GM12878 (cell line): ENCODE results near the gene C3orf20. TPM values are rescaled to one million over a fixed set of nuclear protein-coding genes. Genes with fewer than 3 reads are reported as not detected.

ENCODE experiments used
- ATAC-seq: fragments of 200-7000 bp; cut with Tn5 transposase; 3 replicates; pipeline ENCODE4 v1.9.1; 2020; ENCODE audit warnings: mild to moderate bottlenecking, moderate library complexity
- BruUV-seq: library from RNA; stranded (reverse); fragments of 400-500 nt; replicated peaks from 2 replicates; lab custom pipeline; 2021; lab: Mats Ljungman, UMichigan
- CTCF ChIA-PET: fragments of 300-600 bp; sonication (Branson Sonifier 250); formaldehyde crosslinking; extraction: SDS; loops from one replicate; lab custom pipeline; 2021; ENCODE audit warnings: inconsistent platforms; lab: Yijun Ruan, JAX
- POLR2A ChIA-PET: fragments of 350-600 bp; formaldehyde crosslinking; extraction: SDS; loops from one replicate; lab custom pipeline; 2021; ENCODE audit warnings: inconsistent platforms; lab: Charles Lee
- RAD21 ChIA-PET: fragments of 300-600 bp; sonication (Branson Sonifier 250); formaldehyde crosslinking; loops from one replicate; lab custom pipeline; 2023; ENCODE audit warnings: antibody characterized with exemption; ENCODE audit not compliant: unreplicated experiment; lab: Charles Lee
- SMC1A ChIA-PET: fragments of 300-600 bp; sonication (Branson Sonifier 250); formaldehyde crosslinking; loops from one replicate; lab custom pipeline; 2023; ENCODE audit not compliant: unreplicated experiment, uncharacterized antibody; lab: Charles Lee
- DNase-seq: peaks from one replicate; pipeline ENCODE4 v3.0.0-alpha.2; 2011; ENCODE audit warnings: low read depth, low spot score
- FAIRE-seq: peaks from 3 replicates; lab custom pipeline; 2011; peaks lifted over from hg19 to GRCh38; lab: Jason Lieb, UNC
- H2AFZ ChIP-seq: 2 replicates; pipeline ENCODE4 v1.6.0; 2011; ENCODE audit warnings: low read depth, low read length, control low read depth; ENCODE audit not compliant: control insufficient read depth
- H3K27ac ChIP-seq: 2 replicates; pipeline ENCODE4 v1.5.1; 2011; ENCODE audit warnings: control low read depth; ENCODE audit not compliant: control insufficient read depth, insufficient read depth
- H3K27me3 ChIP-seq, 2 experiments: replicated peaks in 1 of 2; 2 replicates each; pipeline versions ENCODE4 v1.6.0 to v1.6.1; 2011; ENCODE audit warnings: low read length in 1 of 2; ENCODE audit not compliant: control insufficient read depth in 2 of 2, insufficient read depth in 2 of 2
- H3K36me3 ChIP-seq, 2 experiments: 2 replicates each; pipeline ENCODE4 v1.5.1; 2011; ENCODE audit warnings: low read length in 1 of 2; ENCODE audit not compliant: control insufficient read depth in 2 of 2, insufficient read depth in 2 of 2
- H3K4me1 ChIP-seq: 2 replicates; pipeline ENCODE4 v1.6.1; 2011; ENCODE audit warnings: mild to moderate bottlenecking, low read length, moderate library complexity, mixed read lengths; ENCODE audit not compliant: control insufficient read depth, insufficient read depth
- H3K4me2 ChIP-seq: 2 replicates; pipeline ENCODE4 v1.6.0; 2011; ENCODE audit warnings: control low read depth; ENCODE audit not compliant: control insufficient read depth, insufficient read depth
- H3K4me3 ChIP-seq: fragments of 200-600 bp; sonication (generic); 2 replicates; pipeline ENCODE4 v1.5.1; 2016
- H3K79me2 ChIP-seq: 2 replicates; pipeline ENCODE4 v1.6.0; 2011; ENCODE audit warnings: low read length; ENCODE audit not compliant: control insufficient read depth, insufficient read depth
- H3K9ac ChIP-seq: 2 replicates; pipeline ENCODE4 v1.8.0; 2011; ENCODE audit warnings: low read length, control low read depth, mixed read lengths; ENCODE audit not compliant: control insufficient read depth, insufficient read depth
- H3K9me3 ChIP-seq: replicated peaks from 3 replicates; pipeline ENCODE4 v1.5.1; 2011; ENCODE audit warnings: mild to moderate bottlenecking, low read length; ENCODE audit not compliant: control insufficient read depth, insufficient read depth
- H4K20me1 ChIP-seq: 2 replicates; pipeline ENCODE4 v1.6.0; 2011; ENCODE audit not compliant: control insufficient read depth, insufficient read depth
- PAX5 ChIP-seq: IDR thresholded peaks from 2 replicates; pipeline ENCODE4 v1.6.1; 2011; ENCODE audit warnings: low read depth, low read length, borderline replicate concordance
- POLR2AphosphoS5 ChIP-seq: IDR thresholded peaks from 2 replicates; pipeline ENCODE4 v1.6.1; 2011; ENCODE audit warnings: mild to moderate bottlenecking, low read length, inconsistent platforms
- SIN3A ChIP-seq: IDR thresholded peaks from 2 replicates; pipeline ENCODE4 v1.6.1; 2012; ENCODE audit warnings: low read depth, low read length, improper control_type of control experiment
- TCF3 ChIP-seq: IDR thresholded peaks from 2 replicates; pipeline ENCODE4 v1.6.1; 2012; ENCODE audit warnings: low read depth, mild to moderate bottlenecking, low read length, borderline replicate concordance; ENCODE audit not compliant: insufficient read depth
- YBX1 ChIP-seq: fragments of 450-650 bp; IDR thresholded peaks from 2 replicates; pipeline ENCODE4 v1.6.1; 2016; ENCODE audit warnings: antibody characterized with exemption
- ZNF622 ChIP-seq: fragments of 450-650 bp; IDR thresholded peaks from 2 replicates; pipeline ENCODE4 v1.6.1; 2017; ENCODE audit warnings: mild to moderate bottlenecking, inconsistent platforms
- ZZZ3 ChIP-seq: IDR thresholded peaks from 2 replicates; pipeline ENCODE4 v1.6.1; 2011; ENCODE audit warnings: low read depth; ENCODE audit not compliant: control insufficient read depth, insufficient read length
- WGBS: methylation state at CpG from one replicate; pipeline ENCODE4 v1.1.6; 2016; ENCODE audit warnings: low lambda C conversion rate; ENCODE audit not compliant: insufficient replicate concordance, insufficient coverage; ENCODE audit errors: missing lambda C conversion rate; 5-methylcytosine and 5-hydroxymethylcytosine counted together
- in situ Hi-C: fragments of 300-500 bp; cut with MboI; formaldehyde crosslinking; loops from 9 replicates; pipeline ENCODE4 v1.14.3; 2018; ENCODE audit warnings: mixed read lengths
- intact Hi-C: fragments of 100-400 bp; cut with micrococcal nuclease; formaldehyde crosslinking; loops from one replicate; pipeline ENCODE4 v1.14.2; 2022; ENCODE audit not compliant: unreplicated experiment
- polyA plus RNA-seq, 11 experiments: library from polyadenylated mRNA; depleted of rRNA in 4 of 11; unstranded in 6 of 11; stranded (reverse) in 5 of 11; fragments of >200 nt; fragmentation: Nextera tagmentation in 4 of 11; fragmentation: Illumina TruSeq in 1 of 11; extraction: Ambion mirVana in 4 of 11; extraction: Trizol in 1 of 11; gene quantifications; 1 replicate in 1 of 11; 2 replicates in 10 of 11; pipeline versions ENCODE4 v1.2.1 to v1.2.3, GENCODE V29; 2011 to 2016; ENCODE audit warnings: inconsistent platforms in 2 of 11, missing spikeins in 2 of 11, low read depth in 1 of 11
- total RNA-seq, 4 experiments: library from RNA; depleted of rRNA in 3 of 4; stranded (reverse); fragments of >200 nt in 3 of 4; fragmentation: Illumina TruSeq in 1 of 4; extraction: Trizol in 1 of 4; gene quantifications; 2 replicates each; pipeline versions ENCODE4 v1.2.1 to v1.2.3, GENCODE V29; 2013 to 2021
- TF ChIP-seq, protein P1 (sequence below): fragments of 450-650 bp; formaldehyde crosslinking; IDR thresholded peaks from 2 replicates; pipeline ENCODE4 v1.4.0; 2020; ENCODE audit warnings: mild to moderate bottlenecking, moderate library complexity

C3orf20 gene
- total and polyA plus RNA-seq, 10 of the 15 experiments (the other 5 are each of a cell fraction or from before 2014, with no cell fraction given), result 0.05 to 2.9 (median 1.0) TPM

DNA sequence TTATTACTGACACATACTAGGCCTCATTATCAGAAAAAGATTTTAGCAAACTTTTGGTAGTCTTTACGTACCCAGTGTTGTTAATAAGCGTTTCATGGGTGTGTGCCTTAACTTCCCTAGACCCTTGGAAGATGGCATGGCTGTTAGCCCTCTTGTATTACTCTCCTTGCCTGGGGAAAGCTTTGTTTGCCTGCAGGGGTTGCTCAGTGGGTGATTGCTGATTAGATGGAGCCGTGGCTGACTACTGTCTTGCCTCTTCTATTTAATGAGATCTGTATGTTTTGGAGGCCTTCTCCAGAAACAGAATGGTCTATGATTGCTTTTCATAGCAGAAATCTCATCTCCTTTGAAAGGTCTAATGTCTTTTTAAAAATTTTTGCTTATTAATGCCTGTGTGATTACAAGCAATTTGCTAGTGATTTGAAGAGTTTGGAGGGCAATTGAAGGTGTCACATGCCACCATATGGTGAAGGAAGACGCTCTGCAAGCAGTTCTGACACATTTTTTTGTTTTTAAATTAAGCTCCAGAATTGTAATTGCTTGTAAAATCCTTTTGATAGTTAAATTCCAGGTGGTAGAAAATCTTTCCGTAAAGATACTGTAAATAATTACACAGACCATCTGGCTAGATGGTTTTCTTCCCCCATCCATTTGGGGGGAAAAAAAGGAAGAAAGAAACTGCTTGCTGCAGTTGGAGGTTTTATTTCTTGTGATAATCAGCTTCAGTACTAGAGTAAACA lies 11.4 kb upstream of the C3orf20 start:
- Histone ChIP-seq H3K9ac (no peak overlapping the region), H3K4me1 (no peaks in the 10 kb centered on the region), H3K79me2 (no peaks in the 10 kb centered on the region), H3K9me3 (no peaks in the 10 kb centered on the region), H3K4me3 (no peak overlapping the region)
- RAD21 ChIA-PET, result no interaction called here
- no peak for FAIRE-seq
- WGBS, result 99% methylated on average over 5 of the region's 5 CpGs
- BruUV-seq, result no TSS peak
- TF ChIP-seq SIN3A (no peak), ZNF622 (no peak), TCF3 (no peak), PAX5 (no peak), ZZZ3 (no peak), POLR2AphosphoS5 (no peak), YBX1 (no peak)
- TF ChIP-seq, protein P1, sequence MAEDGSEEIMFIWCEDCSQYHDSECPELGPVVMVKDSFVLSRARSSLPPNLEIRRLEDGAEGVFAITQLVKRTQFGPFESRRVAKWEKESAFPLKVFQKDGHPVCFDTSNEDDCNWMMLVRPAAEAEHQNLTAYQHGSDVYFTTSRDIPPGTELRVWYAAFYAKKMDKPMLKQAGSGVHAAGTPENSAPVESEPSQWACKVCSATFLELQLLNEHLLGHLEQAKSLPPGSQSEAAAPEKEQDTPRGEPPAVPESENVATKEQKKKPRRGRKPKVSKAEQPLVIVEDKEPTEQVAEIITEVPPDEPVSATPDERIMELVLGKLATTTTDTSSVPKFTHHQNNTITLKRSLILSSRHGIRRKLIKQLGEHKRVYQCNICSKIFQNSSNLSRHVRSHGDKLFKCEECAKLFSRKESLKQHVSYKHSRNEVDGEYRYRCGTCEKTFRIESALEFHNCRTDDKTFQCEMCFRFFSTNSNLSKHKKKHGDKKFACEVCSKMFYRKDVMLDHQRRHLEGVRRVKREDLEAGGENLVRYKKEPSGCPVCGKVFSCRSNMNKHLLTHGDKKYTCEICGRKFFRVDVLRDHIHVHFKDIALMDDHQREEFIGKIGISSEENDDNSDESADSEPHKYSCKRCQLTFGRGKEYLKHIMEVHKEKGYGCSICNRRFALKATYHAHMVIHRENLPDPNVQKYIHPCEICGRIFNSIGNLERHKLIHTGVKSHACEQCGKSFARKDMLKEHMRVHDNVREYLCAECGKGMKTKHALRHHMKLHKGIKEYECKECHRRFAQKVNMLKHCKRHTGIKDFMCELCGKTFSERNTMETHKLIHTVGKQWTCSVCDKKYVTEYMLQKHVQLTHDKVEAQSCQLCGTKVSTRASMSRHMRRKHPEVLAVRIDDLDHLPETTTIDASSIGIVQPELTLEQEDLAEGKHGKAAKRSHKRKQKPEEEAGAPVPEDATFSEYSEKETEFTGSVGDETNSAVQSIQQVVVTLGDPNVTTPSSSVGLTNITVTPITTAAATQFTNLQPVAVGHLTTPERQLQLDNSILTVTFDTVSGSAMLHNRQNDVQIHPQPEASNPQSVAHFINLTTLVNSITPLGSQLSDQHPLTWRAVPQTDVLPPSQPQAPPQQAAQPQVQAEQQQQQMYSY (CRISPR knock-in tag), result no peak
- TF ChIP-seq, all 136 proteins: peak for 0
- Histone ChIP-seq H3K4me2 (no peak overlapping the region), H3K36me3 (peaks cover 26 to 53% of the 10 kb centered on the region in 2 experiments), H3K27me3 (no peaks in the 10 kb centered on the region), H2AFZ (no peak overlapping the region), H3K27ac (no peak overlapping the region), H4K20me1 (no peaks in the 10 kb centered on the region)
- intact Hi-C loops (no loop called here), in situ Hi-C loops (no loop called here)
- ATAC-seq, result no peak
- ChIA-PET CTCF (no interaction called here), POLR2A (no interaction called here), SMC1A (interaction anchor here (1.2 to 4.0 kb wide), 2 partner anchors 11 to 117 kb away, joined by 5 to 24 read pairs; partner anchors contain the start of gene CCDC174)
- no peak for DNase-seq
